ENCODE results near the gene TMEM217.
A peak's percentile ranks its signal among the peaks of the same experiment; 100 is the strongest.

DNA sequence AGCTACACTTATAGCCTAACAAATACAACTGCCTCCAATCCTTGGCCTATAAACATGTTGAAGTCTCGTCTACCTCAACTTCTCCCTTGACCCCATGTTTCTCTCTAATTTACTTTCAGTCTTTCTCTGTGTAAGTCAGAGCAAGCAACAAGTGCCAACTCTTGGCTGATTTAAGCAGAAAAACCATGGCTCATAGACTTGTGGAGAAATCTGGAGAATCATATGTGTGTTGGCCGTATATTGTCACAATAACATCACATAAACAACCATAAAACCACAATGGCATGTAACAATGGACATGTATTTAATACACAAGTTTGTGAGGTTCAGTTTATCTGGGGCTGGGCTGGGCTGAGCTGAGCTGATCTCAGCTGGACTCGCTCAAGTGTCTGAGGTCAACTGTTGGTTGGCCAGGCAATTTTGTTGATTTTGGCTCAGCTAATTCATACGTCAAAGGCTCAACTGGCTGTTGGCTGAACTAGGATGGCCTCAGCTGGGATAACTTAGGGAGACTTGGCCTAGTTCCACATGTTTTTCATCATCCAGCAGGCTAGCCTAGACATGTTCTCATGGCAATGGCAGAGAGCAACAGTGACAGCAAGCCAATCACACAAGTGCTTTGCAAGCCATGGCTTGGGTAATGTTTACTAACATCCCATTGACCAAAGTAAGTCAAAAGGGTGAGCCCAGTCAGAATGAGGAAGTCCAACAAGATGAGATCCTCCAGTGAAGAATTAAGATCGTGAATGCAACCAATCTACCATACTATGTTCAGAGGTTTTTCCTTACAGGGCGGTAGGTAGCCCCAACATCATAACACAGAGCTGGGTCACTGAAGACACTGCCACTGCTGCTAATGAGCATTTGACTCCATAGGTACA lies 13.3 kb downstream of the TMEM217 start:
- TF ChIP-seq, protein P1, sequence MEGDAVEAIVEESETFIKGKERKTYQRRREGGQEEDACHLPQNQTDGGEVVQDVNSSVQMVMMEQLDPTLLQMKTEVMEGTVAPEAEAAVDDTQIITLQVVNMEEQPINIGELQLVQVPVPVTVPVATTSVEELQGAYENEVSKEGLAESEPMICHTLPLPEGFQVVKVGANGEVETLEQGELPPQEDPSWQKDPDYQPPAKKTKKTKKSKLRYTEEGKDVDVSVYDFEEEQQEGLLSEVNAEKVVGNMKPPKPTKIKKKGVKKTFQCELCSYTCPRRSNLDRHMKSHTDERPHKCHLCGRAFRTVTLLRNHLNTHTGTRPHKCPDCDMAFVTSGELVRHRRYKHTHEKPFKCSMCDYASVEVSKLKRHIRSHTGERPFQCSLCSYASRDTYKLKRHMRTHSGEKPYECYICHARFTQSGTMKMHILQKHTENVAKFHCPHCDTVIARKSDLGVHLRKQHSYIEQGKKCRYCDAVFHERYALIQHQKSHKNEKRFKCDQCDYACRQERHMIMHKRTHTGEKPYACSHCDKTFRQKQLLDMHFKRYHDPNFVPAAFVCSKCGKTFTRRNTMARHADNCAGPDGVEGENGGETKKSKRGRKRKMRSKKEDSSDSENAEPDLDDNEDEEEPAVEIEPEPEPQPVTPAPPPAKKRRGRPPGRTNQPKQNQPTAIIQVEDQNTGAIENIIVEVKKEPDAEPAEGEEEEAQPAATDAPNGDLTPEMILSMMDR (IDR thresholded peaks at IDR 0.05), result no peak
- TF ChIP-seq POLR2AphosphoS5 (IDR thresholded peaks at IDR 0.05), result peak; percentile 97
